SK-MEL-5 (cell line): Measurements from ENCODE around the gene ZFYVE26. TPM values are rescaled to one million over a fixed set of nuclear protein-coding genes. Genes with fewer than 3 reads are reported as not detected.

Experiments
- small RNA-seq, 2 experiments: library from RNA; depleted of rRNA; stranded (forward); fragments of <200 nt; gene quantifications; one replicate each; pipeline ENCODE3, GENCODE V24; 2014
- total RNA-seq: library from RNA; depleted of rRNA; stranded (reverse); fragments of >200 nt; shearing (Covaris generic); gene quantifications from 2 replicates; pipeline ENCODE4 v1.2.3, GENCODE V29; 2014; rRNA removed

The ZFYVE26 gene
- total RNA-seq, 1 experiment from 2014 or later: 85.2 TPM

Small RNA genes within 50 kb of the gene (small RNA-seq; reads per million reads assigned to genes)
- 0 reads per million in 2 experiments for gene AL049779.3
- 0 reads per million in 2 experiments for gene RN7SL369P

Other genes with a start within 250 kb of the ZFYVE26 start
- 48.7 and 52.4 TPM in 2 replicates for gene PIGH, start 216.3 kb downstream of the ZFYVE26 start, total RNA-seq
- 3.1 and 5.3 TPM in 2 replicates for gene ARG2, start 196.7 kb downstream of the ZFYVE26 start, total RNA-seq
- gene VTI1B, start 142.0 kb downstream of the ZFYVE26 start, total RNA-seq: 52.5 and 72.1 TPM in 2 replicates
- gene RDH11, start 120.8 kb downstream of the ZFYVE26 start, total RNA-seq: 116 and 119 TPM in 2 replicates
- gene RDH12, start 114.7 kb downstream of the ZFYVE26 start, total RNA-seq: 0.35 and 0.66 TPM in 2 replicates
- 28.9 and 30.6 TPM in 2 replicates for gene RAD51B, start 3.2 kb upstream of the ZFYVE26 start, total RNA-seq